ACHN (cell line): ENCODE data around the gene ZNF610.

Source experiments
- DNase-seq: peaks from one replicate; pipeline ENCODE4 v3.0.0-alpha.2; 2015
- in situ Hi-C: cut with HindIII; loops from 2 replicates; pipeline ENCODE4 v1.10.0; 2017; ENCODE audit warnings: low sequenced_read_pairs, low pct_ligation_motif_present, low pct_unique_long_range_greater_than_20kb

Gene ZNF610

DNA sequence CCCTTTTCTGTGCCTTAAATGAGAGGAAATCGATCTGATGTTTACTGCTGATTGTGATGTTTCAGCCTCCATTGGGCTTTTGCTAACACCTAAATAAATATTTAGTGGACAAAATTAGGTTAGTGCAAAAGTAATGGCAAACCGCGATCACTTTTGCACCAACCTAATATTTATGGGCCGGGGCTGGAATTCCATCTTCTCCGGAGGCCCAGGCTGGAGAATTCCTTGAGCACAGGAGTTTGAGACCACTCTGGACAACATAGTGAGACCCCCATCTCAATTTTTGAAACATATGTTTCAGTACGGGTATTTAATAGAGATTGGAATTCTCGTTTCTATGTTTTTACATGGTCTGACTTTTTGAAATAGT lies 34.3 kb downstream of the ZNF610 start:
- in situ Hi-C loops, result no loop called here
- DNase-seq, result no peak

DNA sequence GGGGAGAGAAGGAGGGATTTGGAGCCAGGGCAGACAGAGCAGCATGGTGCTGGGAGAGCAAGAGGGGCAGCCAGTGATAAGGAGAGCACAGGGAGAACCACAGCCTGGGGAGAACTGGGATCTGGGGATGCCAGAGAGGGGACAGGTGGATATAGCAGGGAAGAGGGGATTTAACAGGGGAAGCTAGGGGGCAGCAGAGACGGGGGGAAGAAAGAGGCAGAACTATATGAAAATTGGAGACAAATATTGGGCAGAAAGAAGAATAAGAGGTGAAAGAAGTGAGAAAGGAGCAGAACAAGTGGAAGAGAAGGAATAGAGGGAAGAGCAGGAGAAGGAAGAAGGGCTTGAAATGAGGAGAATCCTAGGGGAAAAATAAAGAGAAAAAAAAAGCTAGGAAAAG lies 55.1 kb downstream of the ZNF610 start:
- DNase-seq, result no peak
- in situ Hi-C loops, result no loop called here

DNA sequence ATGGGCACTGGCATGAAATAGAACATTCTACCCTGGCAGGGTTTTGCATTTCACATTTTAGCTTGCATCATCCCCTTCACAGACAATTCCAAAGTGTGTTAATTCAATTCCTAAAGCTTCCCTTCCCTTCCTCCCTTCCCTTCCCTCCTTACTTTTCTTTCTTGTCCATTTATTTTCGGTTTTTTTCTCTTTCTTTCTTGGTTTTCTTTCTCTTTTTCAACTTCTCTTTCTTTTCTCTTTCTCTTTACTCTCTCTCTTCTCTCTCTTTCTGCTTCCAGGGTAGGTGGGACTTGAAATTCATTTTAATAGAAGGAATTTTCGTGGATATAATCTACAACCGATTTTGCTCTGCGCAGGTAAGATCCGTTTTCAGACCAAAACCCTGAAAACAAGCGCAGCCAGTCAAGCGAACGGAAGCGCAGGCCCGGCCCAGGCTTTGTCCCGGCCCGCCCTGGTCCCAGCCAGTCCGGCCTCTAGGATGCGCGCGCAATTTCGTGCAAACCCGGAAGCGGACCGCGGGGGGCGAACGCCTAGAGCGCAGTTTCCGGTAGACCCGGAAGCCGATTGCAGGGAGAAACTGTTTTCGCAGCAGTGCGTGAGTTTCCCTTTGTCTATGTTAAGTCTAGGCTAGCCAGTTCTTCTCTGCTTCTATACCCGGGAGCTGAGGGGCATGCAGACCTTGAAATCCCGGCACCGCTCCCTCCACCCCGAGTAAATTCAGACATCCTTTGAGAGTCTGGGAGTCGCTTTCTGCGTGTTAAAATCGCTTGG lies 61.5 kb downstream of the ZNF610 start, which contains the start of gene ZNF528:
ZNF528 (plus strand) TSS at position 540 of the 771 bp plus-strand sequence. CDS start 4,165 bp downstream, outside the sequence.
- in situ Hi-C loops, result no loop called here
- no peak for DNase-seq

DNA sequence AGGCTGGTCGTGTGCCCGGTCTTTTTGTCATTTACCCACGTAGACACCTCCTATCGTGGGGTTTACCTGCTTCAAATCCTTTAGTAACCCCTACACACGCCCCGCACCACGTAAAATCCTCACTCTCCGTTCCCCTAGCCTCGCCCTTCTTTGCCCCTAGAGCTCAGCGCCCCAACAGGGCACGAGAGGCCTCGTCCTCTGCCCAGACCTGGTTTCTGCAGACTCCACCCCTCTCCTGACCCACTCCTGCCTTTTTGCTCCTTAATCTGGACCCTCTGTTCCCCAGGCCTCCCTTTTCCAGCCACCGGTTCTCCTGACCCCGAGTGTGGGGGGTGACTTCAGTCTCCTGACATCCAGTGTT lies 62.0 kb downstream of the ZNF610 start:
- no peak for DNase-seq
- in situ Hi-C loops, result no loop called here

DNA sequence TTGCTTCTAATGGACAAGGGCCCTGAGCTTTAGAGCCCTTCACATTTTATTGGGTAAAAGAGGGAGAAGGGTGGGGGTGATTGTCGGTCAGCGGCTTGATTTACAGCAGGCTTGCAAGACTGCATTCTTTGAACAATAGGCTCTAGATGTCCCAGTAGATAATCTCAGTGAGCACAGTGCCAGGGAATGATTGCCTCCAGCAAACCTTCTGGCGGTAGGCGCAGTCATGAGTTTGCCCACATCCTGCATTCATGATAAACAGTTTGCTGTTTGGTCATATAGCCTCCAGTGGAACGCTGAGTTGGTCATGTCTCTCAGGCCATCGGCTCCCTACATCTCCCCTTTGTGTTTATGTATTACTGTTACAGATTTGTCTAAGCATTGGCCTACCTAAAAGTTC lies 74.2 kb downstream of the ZNF610 start:
- in situ Hi-C loops, result no loop called here
- DNase-seq, result no peak

DNA sequence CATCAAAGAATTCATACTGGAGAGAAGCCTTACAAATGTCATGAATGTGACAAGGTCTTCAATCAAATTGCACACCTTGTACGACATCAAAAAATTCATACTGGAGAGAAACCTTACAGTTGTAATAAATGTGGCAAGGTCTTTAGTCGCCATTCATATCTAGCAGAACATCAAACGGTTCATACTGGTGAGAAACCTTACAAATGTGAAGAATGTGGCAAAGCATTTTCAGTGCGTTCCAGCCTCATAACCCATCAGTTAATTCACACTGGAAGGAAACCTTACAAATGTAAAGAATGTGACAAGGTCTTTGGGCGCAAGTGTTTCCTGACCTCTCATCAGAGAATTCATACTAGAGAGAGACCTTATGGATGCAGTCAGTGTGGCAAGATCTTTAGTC lies 79.7 kb downstream of the ZNF610 start:
- in situ Hi-C loops, result no loop called here
- DNase-seq, result no peak
